Loucy (cell line): ENCODE data around the gene GPR55.
A peak's percentile ranks its signal among the peaks of the same experiment; 100 is the strongest.

Experiments used
- H2AFZ ChIP-seq: fragments of 200-600 bp; sonication (generic); 2 replicates; pipeline ENCODE4 v1.6.0; 2016; ENCODE audit warnings: antibody characterized with exemption, mild to moderate bottlenecking, low read length, moderate library complexity
- H3F3A ChIP-seq: fragments of 200-600 bp; 2 replicates; pipeline ENCODE4 v1.6.0; 2016; ENCODE audit warnings: antibody characterized with exemption, low read depth, mild to moderate bottlenecking
- H3K27me3 ChIP-seq: fragments of 200-600 bp; sonication (generic); 2 replicates; pipeline ENCODE4 v1.6.1; 2014; ENCODE audit warnings: low read length, mild to moderate bottlenecking; ENCODE audit not compliant: insufficient read depth, poor library complexity, severe bottlenecking
- H3K36me3 ChIP-seq: fragments of 200-600 bp; sonication (generic); 2 replicates; pipeline ENCODE4 v1.6.1; 2016; ENCODE audit warnings: low read length; ENCODE audit not compliant: insufficient read depth
- H3K4me1 ChIP-seq: fragments of 200-600 bp; sonication (generic); 2 replicates; pipeline ENCODE4 v1.5.1; 2014; ENCODE audit warnings: low read length, mild to moderate bottlenecking; ENCODE audit not compliant: insufficient read depth, poor library complexity, severe bottlenecking
- H3K4me2 ChIP-seq: fragments of 200-600 bp; sonication (generic); 2 replicates; pipeline ENCODE4 v1.6.0; 2014; ENCODE audit warnings: antibody characterized with exemption, low read length, low read depth, mild to moderate bottlenecking; ENCODE audit not compliant: poor library complexity, severe bottlenecking
- H3K4me3 ChIP-seq: fragments of 200-600 bp; sonication (generic); 2 replicates; pipeline ENCODE4 v1.5.1; 2014; ENCODE audit warnings: low read length, mild to moderate bottlenecking, mixed read lengths; ENCODE audit not compliant: poor library complexity, severe bottlenecking
- H3K79me2 ChIP-seq: fragments of 200-600 bp; sonication (generic); 2 replicates; pipeline ENCODE4 v1.6.1; 2014; ENCODE audit warnings: low read length; ENCODE audit not compliant: insufficient read depth
- H3K9ac ChIP-seq: fragments of 200-600 bp; sonication (generic); 2 replicates; pipeline ENCODE4 v1.6.0; 2014; ENCODE audit warnings: mild to moderate bottlenecking, low read depth, low read length, moderate library complexity; ENCODE audit not compliant: poor library complexity, severe bottlenecking
- H3K9me2 ChIP-seq: fragments of 200-600 bp; sonication (generic); replicated peaks from 2 replicates; pipeline ENCODE4 v1.6.1; 2016; ENCODE audit warnings: low read depth, low read length, mixed read lengths
- H3K9me3 ChIP-seq: fragments of 200-600 bp; sonication (generic); 2 replicates; pipeline ENCODE4 v1.6.1; 2014; ENCODE audit warnings: mild to moderate bottlenecking, antibody characterized with exemption, low read length, low read depth; ENCODE audit not compliant: insufficient read depth
- H4K20me1 ChIP-seq: fragments of 200-600 bp; sonication (generic); 2 replicates; pipeline ENCODE4 v1.6.0; 2014; ENCODE audit warnings: antibody characterized with exemption, low read length, mild to moderate bottlenecking; ENCODE audit not compliant: insufficient read depth, poor library complexity, severe bottlenecking
- EZH2phosphoT487 ChIP-seq: fragments of 200-600 bp; IDR thresholded peaks from 2 replicates; pipeline ENCODE4 v1.6.1; 2018; ENCODE audit warnings: antibody characterized with exemption, mild to moderate bottlenecking, moderate library complexity, borderline replicate concordance
- TF ChIP-seq, protein P1 (sequence below): fragments of 200-600 bp; sonication (generic); conservative IDR thresholded peaks from 2 replicates; pipeline ENCODE4 v1.5.1; 2014; ENCODE audit warnings: mild to moderate bottlenecking, antibody characterized with exemption, low read length

The GPR55 gene

DNA sequence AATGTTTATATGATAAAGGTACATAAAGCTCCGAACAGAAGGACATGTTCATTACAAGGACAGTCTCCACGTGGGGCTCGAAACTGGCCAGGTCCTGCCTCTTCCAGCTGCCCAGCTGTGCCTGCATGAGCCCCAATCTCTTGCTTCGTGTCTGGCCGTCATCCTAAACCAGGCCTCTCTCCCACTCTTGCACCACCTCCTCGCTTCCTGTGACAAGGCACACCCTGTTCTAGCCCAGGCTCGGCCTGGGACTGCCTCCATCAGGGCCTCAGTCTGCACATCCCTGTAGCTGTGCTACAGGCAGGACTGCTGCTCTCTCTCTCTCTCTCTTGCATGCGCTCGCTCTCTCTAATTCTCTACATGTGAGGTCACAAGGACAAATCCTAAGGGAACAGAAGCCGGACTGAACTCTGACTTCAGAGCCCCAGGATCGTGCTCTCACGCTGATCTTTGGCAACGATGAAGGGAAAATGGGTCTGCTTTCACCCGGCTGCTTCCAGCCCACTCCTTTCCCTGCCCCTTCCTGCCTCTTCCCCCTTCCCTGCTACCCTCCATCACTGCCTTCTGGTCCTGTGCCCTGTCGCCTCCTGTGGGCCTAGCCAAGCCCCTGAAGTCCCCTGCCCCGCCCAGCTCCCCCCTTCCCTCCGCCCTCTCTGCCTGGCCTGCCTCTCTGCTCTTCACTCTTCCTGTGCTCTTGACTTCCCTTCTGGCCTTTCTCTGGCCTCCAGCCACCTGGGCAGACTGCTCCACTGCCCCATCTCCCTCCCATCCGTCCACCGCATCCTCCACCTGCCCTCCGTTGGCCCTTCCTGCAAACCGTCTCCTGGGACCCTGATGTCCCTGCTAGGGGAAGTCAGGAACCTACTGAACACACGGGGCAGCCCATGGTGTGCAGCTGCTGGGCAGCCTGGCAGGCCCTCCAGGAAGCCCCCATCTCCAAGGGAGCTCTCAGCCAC is 7.8 kb upstream of the GPR55 start:
- Histone ChIP-seq H3K9me3 (peaks cover 3% of the 10 kb centered on the region; the same call in 1 of the 2 replicates), H3F3A (no peaks in the 10 kb centered on the region), H3K36me3 (no peaks in the 10 kb centered on the region), H3K27me3 (no peaks in the 10 kb centered on the region), H3K9ac (peak overlapping the region; percentile 43), H3K9me2 (no peaks in the 10 kb centered on the region), H4K20me1 (no peaks in the 10 kb centered on the region), H3K4me2 (no peak overlapping the region), H3K4me3 (no peak overlapping the region), H3K79me2 (no peaks in the 10 kb centered on the region), H2AFZ (peak overlapping the region; percentile 36; the same call in 1 of the 2 replicates), H3K4me1 (peaks cover 34% of the 10 kb centered on the region)
- no peak for TF ChIP-seq EZH2phosphoT487
- TF ChIP-seq, protein P1, sequence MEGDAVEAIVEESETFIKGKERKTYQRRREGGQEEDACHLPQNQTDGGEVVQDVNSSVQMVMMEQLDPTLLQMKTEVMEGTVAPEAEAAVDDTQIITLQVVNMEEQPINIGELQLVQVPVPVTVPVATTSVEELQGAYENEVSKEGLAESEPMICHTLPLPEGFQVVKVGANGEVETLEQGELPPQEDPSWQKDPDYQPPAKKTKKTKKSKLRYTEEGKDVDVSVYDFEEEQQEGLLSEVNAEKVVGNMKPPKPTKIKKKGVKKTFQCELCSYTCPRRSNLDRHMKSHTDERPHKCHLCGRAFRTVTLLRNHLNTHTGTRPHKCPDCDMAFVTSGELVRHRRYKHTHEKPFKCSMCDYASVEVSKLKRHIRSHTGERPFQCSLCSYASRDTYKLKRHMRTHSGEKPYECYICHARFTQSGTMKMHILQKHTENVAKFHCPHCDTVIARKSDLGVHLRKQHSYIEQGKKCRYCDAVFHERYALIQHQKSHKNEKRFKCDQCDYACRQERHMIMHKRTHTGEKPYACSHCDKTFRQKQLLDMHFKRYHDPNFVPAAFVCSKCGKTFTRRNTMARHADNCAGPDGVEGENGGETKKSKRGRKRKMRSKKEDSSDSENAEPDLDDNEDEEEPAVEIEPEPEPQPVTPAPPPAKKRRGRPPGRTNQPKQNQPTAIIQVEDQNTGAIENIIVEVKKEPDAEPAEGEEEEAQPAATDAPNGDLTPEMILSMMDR: no peak

DNA sequence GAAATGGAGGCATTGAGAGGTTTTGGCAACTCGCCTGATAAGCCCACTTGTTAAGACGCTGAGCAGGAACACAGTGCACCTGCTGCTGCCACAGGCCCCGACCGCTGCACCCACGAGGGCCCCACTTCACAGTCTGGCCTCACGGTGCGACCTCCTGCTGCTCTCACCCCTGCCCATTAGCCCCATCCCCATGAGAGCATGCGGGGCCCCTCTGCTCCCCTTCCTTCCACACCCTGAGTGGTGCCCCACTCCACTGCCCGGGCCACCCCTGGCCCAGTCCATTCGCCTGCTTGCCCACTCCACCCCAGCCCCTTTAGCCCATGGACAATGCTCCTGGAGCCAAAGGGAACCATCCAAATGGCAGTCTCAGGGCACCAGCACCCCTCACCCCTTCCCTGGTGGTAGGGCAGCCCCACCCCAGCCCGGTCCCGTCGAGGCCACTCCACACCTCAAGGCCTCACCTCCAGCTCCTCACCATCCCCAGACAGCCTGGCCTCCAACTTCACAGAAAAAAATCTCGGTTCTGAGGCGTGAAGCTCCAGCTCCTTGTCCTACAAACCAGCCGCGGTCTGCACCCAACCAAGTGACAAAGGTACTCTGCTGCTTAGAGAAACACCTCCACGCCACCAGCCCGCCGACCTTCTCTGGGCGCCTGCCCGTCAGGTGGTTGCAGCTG is 6.7 kb upstream of the GPR55 start:
- no peak overlapping the region for H3K4me2 ChIP-seq

DNA sequence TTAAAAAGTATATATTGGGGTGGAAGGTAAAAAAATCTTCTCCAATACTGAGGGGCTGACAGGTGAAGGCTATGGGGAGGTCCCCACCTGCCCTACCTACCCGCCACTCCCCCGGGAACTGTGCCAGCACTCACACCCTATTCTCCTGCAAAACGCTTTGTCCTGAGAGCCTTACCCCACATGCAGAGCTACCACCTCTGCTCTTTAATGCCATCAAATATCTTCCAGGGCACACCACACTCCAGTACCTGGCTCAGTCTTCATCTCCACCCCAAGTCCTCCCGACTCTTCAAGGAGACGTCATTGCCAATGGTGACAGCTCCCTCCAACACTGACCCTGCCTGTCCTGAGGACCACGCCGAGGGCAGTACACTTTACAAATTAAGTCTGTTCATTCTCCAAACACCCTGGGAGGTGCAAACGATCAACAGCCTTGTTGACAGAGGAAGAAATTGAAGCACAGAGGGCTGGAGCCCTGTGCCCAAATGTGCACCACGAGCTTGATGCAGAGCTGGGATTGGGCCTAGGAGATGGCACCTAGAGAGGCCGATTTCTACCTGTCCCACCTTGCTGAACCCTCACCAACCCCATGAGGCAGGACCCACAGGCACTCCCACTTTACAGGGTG is 6.0 kb upstream of the GPR55 start:
- TF ChIP-seq, protein P1: no peak
- no peak for TF ChIP-seq EZH2phosphoT487
- Histone ChIP-seq H3K9ac (no peak overlapping the region), H3K4me3 (no peak overlapping the region), H3K9me3 (no peaks in the 10 kb centered on the region; the same call in 1 of the 2 replicates), H2AFZ (no peak overlapping the region), H3F3A (no peaks in the 10 kb centered on the region), H3K27me3 (no peaks in the 10 kb centered on the region), H3K4me1 (peaks cover 34% of the 10 kb centered on the region), H4K20me1 (no peaks in the 10 kb centered on the region), H3K4me2 (peak overlapping the region; percentile 10), H3K79me2 (no peaks in the 10 kb centered on the region), H3K9me2 (no peaks in the 10 kb centered on the region), H3K36me3 (no peaks in the 10 kb centered on the region)

More for the DNA sequence above, 6.7 kb upstream of the GPR55 start:
- Histone ChIP-seq H3F3A (no peaks in the 10 kb centered on the region), H3K4me3 (no peak overlapping the region), H2AFZ (no peak overlapping the region), H3K36me3 (no peaks in the 10 kb centered on the region), H3K9ac (no peak overlapping the region), H3K79me2 (no peaks in the 10 kb centered on the region), H3K9me2 (no peaks in the 10 kb centered on the region), H3K27me3 (no peaks in the 10 kb centered on the region), H4K20me1 (no peaks in the 10 kb centered on the region), H3K4me1 (peaks cover 34% of the 10 kb centered on the region), H3K9me3 (no peaks in the 10 kb centered on the region; the same call in 1 of the 2 replicates)
- TF ChIP-seq EZH2phosphoT487: no peak
- TF ChIP-seq, protein P1: no peak
